ENCODE results near the gene FAM241B. TPM values are rescaled to one million over a fixed set of nuclear protein-coding genes. Genes with fewer than 3 reads are reported as not detected.

FAM241B gene
- total RNA-seq, 1 donor from 2014 or later: 2.6 TPM

- Histone ChIP-seq H3K9ac (no peak overlapping the region), H3K27me3 (no peaks in the 10 kb centered on the region), H3K4me2 (no peak overlapping the region), H3K4me3 (no peak overlapping the region), H3K36me3 (no peaks in the 10 kb centered on the region), H2AFZ (replicated peaks) (no peak overlapping the region), H3K27ac (no peak overlapping the region), H3K9me3 (ENCODE audit: low read depth) (no peaks in the 10 kb centered on the region), H3F3A (ENCODE audit: low read depth) (peaks cover 19% of the 10 kb centered on the region), H3K4me1 (peaks cover 26% of the 10 kb centered on the region), H4K20me1 (ENCODE audit: low read depth) (no peaks in the 10 kb centered on the region), H3K79me2 (ENCODE audit: low read depth) (no peaks in the 10 kb centered on the region)
- Mint-ChIP-seq H3K36me3 (no peaks in the 10 kb centered on the region), H3K9me3 (no peaks in the 10 kb centered on the region), H3K27me3 (ENCODE audit: insufficient read depth, low read depth) (peaks cover 18% of the 10 kb centered on the region), H3K4me1 (peaks cover 67% of the 10 kb centered on the region), H3K4me3 (peak overlapping the region; percentile 41), H3K27ac (no peak overlapping the region)
- DNase-seq (ENCODE audit: low spot score): no peak
- TF ChIP-seq CTCF (IDR thresholded peaks at IDR 0.05) (no peak), EZH2 (IDR thresholded peaks at IDR 0.05) (no peak), EZH2phosphoT487 (IDR thresholded peaks at IDR 0.05) (no peak)
Measured at GRCh38 chr10:69649786-69650550, 19.9 kb downstream of the FAM241B start.

GRCh38 chr10:69650589-69651261 lies 20.7 kb downstream of the FAM241B start:
- H3K4me3 Mint-ChIP-seq: no peak overlapping the region
- no peak for TF ChIP-seq EZH2 (IDR thresholded peaks at IDR 0.05)
- no peak for TF ChIP-seq EZH2phosphoT487 (IDR thresholded peaks at IDR 0.05)
- TF ChIP-seq CTCF (IDR thresholded peaks at IDR 0.05): no peak

GRCh38 chr10:69651362-69651761 lies 21.3 kb downstream of the FAM241B start:
- H3K27me3 ChIP-seq: no peaks in the 10 kb centered on the region
- no peaks in the 10 kb centered on the region for H3K9me3 Mint-ChIP-seq
- no peak overlapping the region for H3K4me2 ChIP-seq
- no peak overlapping the region for H2AFZ ChIP-seq (replicated peaks)
- H3K79me2 ChIP-seq (ENCODE audit: low read depth): no peaks in the 10 kb centered on the region
- H3F3A ChIP-seq (ENCODE audit: low read depth): peaks cover 12% of the 10 kb centered on the region
- H3K4me3 Mint-ChIP-seq: no peak overlapping the region
- TF ChIP-seq EZH2phosphoT487 (IDR thresholded peaks at IDR 0.05) (no peak), EZH2 (IDR thresholded peaks at IDR 0.05) (no peak), CTCF (IDR thresholded peaks at IDR 0.05) (no peak)
- no peaks in the 10 kb centered on the region for H4K20me1 ChIP-seq (ENCODE audit: low read depth)
- H3K4me1 ChIP-seq: peaks cover 26% of the 10 kb centered on the region
- H3K27me3 Mint-ChIP-seq (ENCODE audit: insufficient read depth, low read depth): peaks cover 18% of the 10 kb centered on the region
- no peak overlapping the region for H3K9ac ChIP-seq
- no peak for DNase-seq (ENCODE audit: low spot score)
- H3K4me3 ChIP-seq: no peak overlapping the region
- H3K27ac Mint-ChIP-seq: peak overlapping the region; percentile 60
- peaks cover 63% of the 10 kb centered on the region for H3K4me1 Mint-ChIP-seq
- H3K36me3 Mint-ChIP-seq: no peaks in the 10 kb centered on the region
- no peak overlapping the region for H3K27ac ChIP-seq
- no peaks in the 10 kb centered on the region for H3K36me3 ChIP-seq
- H3K9me3 ChIP-seq (ENCODE audit: low read depth): no peaks in the 10 kb centered on the region

More at GRCh38 chr10:69650589-69651261, 20.7 kb downstream of the FAM241B start:
- H3K9me3 ChIP-seq (ENCODE audit: low read depth): no peaks in the 10 kb centered on the region
- H4K20me1 ChIP-seq (ENCODE audit: low read depth): no peaks in the 10 kb centered on the region
- no peak overlapping the region for H3K4me2 ChIP-seq
- no peaks in the 10 kb centered on the region for H3K79me2 ChIP-seq (ENCODE audit: low read depth)
- no peaks in the 10 kb centered on the region for H3K36me3 ChIP-seq
- peaks cover 13% of the 10 kb centered on the region for H3F3A ChIP-seq (ENCODE audit: low read depth)
- Mint-ChIP-seq H3K9me3 (no peaks in the 10 kb centered on the region), H3K27me3 (ENCODE audit: insufficient read depth, low read depth) (peaks cover 18% of the 10 kb centered on the region), H3K4me1 (peaks cover 66% of the 10 kb centered on the region), H3K36me3 (no peaks in the 10 kb centered on the region), H3K27ac (no peak overlapping the region)
- no peak overlapping the region for H2AFZ ChIP-seq (replicated peaks)
- no peak overlapping the region for H3K27ac ChIP-seq
- no peak for DNase-seq (ENCODE audit: low spot score)
- H3K4me1 ChIP-seq: peaks cover 27% of the 10 kb centered on the region
- H3K27me3 ChIP-seq: no peaks in the 10 kb centered on the region
- H3K9ac ChIP-seq: no peak overlapping the region
- H3K4me3 ChIP-seq: no peak overlapping the region
